Measurements from ENCODE around the gene CCDC78. TPM values are rescaled to one million over a fixed set of nuclear protein-coding genes. Genes with fewer than 3 reads are reported as not detected.

The CCDC78 gene
- total and polyA plus RNA-seq, 2 of the 13 experiments (the other 11 are each of a cell fraction or from before 2014, with no cell fraction given) = 0.53 to 1.5 TPM

DNA sequence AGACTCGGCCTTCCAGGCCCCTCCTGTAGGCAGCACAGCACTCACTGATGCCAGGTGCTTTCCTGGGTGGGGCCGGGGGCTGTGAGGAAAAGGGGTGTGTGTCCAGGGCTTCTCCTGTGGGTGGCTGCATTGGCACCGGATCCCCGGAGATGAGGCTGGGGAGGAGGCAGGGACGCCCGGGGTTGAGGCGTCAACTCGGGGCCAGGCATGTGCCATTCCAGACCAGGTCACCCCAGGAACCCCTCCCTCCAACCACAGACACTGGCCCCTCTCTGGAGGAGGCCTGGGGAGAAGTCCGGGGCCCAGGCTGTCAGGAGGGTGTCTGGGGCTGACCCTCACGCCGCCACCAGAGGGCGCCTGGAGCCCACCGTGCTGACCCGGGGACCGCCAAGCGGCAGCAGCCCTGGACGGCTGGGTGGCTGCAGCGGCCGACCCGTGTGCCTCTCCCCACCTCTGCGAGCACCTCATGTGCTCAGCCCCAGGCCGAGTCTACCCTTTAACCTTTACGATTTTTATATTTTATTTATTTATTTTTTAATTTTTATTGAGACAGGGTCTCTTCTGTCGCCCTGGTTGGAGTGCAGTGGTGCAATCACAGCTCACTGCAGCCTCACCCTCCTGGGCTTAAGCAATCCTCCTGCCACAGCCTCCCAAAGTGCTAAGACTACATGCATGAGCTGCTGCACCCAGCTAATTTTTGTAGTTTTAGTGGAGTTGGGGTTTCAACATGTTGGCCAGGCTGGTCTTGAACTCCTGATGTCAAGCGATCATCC lies 14.5 kb downstream of the CCDC78 start (continued):
- TF ChIP-seq, protein P1, sequence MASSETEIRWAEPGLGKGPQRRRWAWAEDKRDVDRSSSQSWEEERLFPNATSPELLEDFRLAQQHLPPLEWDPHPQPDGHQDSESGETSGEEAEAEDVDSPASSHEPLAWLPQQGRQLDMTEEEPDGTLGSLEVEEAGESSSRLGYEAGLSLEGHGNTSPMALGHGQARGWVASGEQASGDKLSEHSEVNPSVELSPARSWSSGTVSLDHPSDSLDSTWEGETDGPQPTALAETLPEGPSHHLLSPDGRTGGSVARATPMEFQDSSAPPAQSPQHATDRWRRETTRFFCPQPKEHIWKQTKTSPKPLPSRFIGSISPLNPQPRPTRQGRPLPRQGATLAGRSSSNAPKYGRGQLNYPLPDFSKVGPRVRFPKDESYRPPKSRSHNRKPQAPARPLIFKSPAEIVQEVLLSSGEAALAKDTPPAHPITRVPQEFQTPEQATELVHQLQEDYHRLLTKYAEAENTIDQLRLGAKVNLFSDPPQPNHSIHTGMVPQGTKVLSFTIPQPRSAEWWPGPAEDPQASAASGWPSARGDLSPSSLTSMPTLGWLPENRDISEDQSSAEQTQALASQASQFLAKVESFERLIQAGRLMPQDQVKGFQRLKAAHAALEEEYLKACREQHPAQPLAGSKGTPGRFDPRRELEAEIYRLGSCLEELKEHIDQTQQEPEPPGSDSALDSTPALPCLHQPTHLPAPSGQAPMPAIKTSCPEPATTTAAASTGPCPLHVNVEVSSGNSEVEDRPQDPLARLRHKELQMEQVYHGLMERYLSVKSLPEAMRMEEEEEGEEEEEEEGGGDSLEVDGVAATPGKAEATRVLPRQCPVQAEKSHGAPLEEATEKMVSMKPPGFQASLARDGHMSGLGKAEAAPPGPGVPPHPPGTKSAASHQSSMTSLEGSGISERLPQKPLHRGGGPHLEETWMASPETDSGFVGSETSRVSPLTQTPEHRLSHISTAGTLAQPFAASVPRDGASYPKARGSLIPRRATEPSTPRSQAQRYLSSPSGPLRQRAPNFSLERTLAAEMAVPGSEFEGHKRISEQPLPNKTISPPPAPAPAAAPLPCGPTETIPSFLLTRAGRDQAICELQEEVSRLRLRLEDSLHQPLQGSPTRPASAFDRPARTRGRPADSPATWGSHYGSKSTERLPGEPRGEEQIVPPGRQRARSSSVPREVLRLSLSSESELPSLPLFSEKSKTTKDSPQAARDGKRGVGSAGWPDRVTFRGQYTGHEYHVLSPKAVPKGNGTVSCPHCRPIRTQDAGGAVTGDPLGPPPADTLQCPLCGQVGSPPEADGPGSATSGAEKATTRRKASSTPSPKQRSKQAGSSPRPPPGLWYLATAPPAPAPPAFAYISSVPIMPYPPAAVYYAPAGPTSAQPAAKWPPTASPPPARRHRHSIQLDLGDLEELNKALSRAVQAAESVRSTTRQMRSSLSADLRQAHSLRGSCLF (CRISPR knock-in tag; IDR thresholded peaks at IDR 0.05; ENCODE audit: borderline replicate concordance) = no peak
- TF ChIP-seq FOXK1 (CRISPR knock-in tag; IDR thresholded peaks at IDR 0.05; ENCODE audit: borderline replicate concordance, low read depth) (no peak), SIX4 (CRISPR knock-in tag; IDR thresholded peaks at IDR 0.05) (no peak), ATF7-NPFF (CRISPR knock-in tag; IDR thresholded peaks at IDR 0.05; ENCODE audit: low read depth) (0 out of 2 replicates have a peak, but pooled peaks have one; percentile 40), ZNF333 (CRISPR knock-in tag; IDR thresholded peaks at IDR 0.05; ENCODE audit: borderline replicate concordance) (0 out of 2 replicates have a peak, but pooled peaks have one; percentile 28), SMC3 (IDR thresholded peaks at IDR 0.05; ENCODE audit: low read length) (peak; percentile 38; the same call in 1 of the 2 replicates), TBX2 (CRISPR knock-in tag; IDR thresholded peaks at IDR 0.05; ENCODE audit: borderline replicate concordance) (no peak), ZFP82 (CRISPR knock-in tag; IDR thresholded peaks at IDR 0.05; ENCODE audit: borderline replicate concordance) (no peak), RAD21 (CRISPR knock-in tag; IDR thresholded peaks at IDR 0.05) (peak; percentile 97), ZNF790 (CRISPR knock-in tag; IDR thresholded peaks at IDR 0.05; ENCODE audit: borderline replicate concordance) (no peak), FOXA1 (IDR thresholded peaks at IDR 0.05) (no peak), FOXA1 (CRISPR knock-in tag; IDR thresholded peaks at IDR 0.05) (no peak)
- TF ChIP-seq, protein P2, sequence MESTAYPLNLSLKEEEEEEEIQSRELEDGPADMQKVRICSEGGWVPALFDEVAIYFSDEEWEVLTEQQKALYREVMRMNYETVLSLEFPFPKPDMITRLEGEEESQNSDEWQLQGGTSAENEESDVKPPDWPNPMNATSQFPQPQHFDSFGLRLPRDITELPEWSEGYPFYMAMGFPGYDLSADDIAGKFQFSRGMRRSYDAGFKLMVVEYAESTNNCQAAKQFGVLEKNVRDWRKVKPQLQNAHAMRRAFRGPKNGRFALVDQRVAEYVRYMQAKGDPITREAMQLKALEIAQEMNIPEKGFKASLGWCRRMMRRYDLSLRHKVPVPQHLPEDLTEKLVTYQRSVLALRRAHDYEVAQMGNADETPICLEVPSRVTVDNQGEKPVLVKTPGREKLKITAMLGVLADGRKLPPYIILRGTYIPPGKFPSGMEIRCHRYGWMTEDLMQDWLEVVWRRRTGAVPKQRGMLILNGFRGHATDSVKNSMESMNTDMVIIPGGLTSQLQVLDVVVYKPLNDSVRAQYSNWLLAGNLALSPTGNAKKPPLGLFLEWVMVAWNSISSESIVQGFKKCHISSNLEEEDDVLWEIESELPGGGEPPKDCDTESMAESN (CRISPR knock-in tag; conservative IDR thresholded peaks at IDR 0.05) = no peak
- TF ChIP-seq, protein P3, sequence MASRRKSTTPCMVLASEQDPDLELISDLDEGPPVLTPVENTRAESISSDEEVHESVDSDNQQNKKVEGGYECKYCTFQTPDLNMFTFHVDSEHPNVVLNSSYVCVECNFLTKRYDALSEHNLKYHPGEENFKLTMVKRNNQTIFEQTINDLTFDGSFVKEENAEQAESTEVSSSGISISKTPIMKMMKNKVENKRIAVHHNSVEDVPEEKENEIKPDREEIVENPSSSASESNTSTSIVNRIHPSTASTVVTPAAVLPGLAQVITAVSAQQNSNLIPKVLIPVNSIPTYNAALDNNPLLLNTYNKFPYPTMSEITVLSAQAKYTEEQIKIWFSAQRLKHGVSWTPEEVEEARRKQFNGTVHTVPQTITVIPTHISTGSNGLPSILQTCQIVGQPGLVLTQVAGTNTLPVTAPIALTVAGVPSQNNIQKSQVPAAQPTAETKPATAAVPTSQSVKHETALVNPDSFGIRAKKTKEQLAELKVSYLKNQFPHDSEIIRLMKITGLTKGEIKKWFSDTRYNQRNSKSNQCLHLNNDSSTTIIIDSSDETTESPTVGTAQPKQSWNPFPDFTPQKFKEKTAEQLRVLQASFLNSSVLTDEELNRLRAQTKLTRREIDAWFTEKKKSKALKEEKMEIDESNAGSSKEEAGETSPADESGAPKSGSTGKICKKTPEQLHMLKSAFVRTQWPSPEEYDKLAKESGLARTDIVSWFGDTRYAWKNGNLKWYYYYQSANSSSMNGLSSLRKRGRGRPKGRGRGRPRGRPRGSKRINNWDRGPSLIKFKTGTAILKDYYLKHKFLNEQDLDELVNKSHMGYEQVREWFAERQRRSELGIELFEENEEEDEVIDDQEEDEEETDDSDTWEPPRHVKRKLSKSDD (CRISPR knock-in tag; IDR thresholded peaks at IDR 0.05; ENCODE audit: low read depth) = no peak
- TF ChIP-seq, protein P4, sequence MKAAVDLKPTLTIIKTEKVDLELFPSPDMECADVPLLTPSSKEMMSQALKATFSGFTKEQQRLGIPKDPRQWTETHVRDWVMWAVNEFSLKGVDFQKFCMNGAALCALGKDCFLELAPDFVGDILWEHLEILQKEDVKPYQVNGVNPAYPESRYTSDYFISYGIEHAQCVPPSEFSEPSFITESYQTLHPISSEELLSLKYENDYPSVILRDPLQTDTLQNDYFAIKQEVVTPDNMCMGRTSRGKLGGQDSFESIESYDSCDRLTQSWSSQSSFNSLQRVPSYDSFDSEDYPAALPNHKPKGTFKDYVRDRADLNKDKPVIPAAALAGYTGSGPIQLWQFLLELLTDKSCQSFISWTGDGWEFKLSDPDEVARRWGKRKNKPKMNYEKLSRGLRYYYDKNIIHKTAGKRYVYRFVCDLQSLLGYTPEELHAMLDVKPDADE (CRISPR knock-in tag; IDR thresholded peaks at IDR 0.05) = no peak
- TF ChIP-seq, protein P5, sequence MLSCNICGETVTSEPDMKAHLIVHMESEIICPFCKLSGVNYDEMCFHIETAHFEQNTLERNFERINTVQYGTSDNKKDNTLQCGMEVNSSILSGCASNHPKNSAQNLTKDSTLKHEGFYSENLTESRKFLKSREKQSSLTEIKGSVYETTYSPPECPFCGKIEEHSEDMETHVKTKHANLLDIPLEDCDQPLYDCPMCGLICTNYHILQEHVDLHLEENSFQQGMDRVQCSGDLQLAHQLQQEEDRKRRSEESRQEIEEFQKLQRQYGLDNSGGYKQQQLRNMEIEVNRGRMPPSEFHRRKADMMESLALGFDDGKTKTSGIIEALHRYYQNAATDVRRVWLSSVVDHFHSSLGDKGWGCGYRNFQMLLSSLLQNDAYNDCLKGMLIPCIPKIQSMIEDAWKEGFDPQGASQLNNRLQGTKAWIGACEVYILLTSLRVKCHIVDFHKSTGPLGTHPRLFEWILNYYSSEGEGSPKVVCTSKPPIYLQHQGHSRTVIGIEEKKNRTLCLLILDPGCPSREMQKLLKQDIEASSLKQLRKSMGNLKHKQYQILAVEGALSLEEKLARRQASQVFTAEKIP (CRISPR knock-in tag; IDR thresholded peaks at IDR 0.05; ENCODE audit: borderline replicate concordance) = no peak
